GM21786 (cell line): Measurements from ENCODE around the gene CGREF1.
"Not testable (repeated sequence)": the region's sequence is repeated elsewhere in the genome, so short reads cannot be mapped to it uniquely, and the experiment has no call there.

Experiments used
- ATAC-seq: cut with Tn5 transposase; IDR thresholded peaks from one replicate; pipeline ENCODE4 v1.9.1; 2021; ENCODE audit not compliant: unreplicated experiment

The CGREF1 gene

DNA sequence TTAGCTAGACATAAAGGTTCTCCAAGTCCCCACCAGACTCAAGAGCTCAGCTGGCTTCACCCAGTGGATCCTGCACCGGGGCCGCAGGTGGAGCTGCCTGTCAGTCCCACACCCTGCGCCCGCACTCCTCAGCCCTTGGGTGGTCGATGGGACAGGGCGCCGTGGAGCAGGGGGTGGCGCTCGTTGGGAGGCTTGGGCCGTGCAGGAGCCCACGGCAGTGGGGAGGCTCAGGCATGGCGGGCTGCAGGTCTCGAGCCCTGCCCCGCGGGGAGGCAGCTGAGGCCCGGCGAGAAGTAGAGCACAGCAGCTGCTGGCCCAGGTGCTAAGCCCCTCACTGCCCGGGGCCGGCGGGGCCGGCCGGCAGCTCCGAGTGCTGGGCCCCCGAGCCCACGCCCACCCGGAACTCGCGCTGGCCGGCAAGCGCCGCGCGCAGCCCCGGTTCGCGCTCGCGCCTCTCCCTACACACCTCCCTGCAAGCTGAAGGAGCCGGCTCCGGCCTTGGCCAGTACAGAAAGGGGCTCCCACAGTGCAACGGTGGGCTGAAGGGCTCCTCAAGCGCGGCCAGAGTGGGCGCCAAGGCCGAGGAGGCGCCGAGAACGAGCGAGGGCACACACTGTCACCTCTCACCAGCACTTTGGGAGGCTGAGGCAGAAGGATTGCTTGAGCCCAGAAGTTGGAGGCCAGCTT, 7.4 kb downstream of the CGREF1 start:
- ATAC-seq, result not testable (repeated sequence)

- ATAC-seq, result not testable (repeated sequence)
These were observed 8.2 kb downstream of the CGREF1 start for GRCh38 chr2:27110603-27111352.

DNA sequence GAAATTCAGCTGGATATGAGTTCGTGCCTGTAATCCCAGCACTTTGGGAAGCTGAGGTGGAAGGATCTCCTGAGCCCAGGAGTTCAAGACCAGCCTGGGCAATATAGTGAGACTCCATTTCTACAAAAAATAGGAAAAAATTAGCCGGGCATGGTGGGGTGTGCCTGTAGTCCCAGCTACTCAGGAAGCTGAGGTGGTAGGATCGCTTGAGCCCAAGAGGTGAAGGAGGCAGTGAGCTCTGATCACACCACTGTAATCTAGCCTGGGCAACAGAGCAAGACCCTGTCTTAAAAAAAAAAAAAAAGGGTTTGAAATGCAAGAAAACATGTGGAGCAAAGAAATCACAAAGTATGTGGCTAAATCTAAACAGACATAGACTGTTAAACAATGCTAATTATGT, 9.8 kb downstream of the CGREF1 start:
- ATAC-seq, result no peak

DNA sequence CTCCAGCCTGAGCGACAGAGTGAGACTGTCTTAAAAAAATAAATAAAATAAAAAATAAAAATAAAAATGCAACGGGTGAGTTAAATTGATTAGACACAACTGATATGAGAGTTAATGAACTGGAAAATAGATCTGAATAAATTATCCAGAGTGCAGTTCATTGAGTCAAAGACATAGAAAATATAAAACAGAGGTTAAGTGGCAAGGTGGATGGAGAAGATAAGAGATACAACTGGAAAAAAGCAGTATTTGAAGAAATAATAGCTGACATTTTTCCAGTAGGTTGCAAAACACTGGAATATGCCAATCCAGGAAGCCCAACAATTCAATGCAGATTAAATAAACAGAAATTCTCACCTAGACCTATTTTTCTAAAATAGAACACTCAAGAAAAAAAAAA, 10.7 kb downstream of the CGREF1 start:
- ATAC-seq, result no peak

- no peak for ATAC-seq
These were observed 12.9 kb downstream of the CGREF1 start for GRCh38 chr2:27105981-27106380.

DNA sequence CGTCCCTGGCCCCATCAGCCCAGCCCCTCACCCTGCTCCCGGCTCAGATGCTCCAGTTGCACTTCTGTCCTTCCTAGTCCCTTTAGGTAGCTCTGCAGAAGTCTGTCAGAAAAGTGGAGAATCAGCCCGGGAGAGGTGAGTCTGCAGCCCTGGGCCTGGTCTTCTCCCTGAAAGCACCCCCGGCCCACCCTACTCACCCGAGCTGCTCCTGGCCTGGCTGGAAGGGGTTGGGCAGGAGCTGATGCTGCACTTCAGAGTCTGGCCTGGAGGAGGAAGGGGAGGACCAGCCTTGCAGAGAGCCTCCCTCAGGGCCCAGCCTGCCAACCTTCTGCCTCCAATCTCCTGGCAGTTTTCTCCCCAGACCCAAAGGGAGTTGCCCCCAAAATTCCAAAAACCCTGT, 16.6 kb downstream of the CGREF1 start:
- ATAC-seq, result no peak

DNA sequence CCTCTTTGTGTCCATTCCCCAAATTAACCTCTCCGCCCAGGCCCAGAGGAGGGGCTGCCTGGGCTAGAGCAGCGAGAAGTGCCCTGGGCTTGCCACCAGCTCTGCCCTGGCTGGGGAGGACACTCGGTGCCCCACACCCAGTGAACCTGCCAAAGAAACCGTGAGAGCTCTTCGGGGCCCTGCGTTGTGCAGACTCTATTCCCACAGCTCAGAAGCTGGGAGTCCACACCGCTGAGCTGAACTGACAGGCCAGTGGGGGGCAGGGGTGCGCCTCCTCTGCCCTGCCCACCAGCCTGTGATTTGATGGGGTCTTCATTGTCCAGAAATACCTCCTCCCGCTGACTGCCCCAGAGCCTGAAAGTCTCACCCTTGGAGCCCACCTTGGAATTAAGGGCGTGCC, 18.9 kb downstream of the CGREF1 start:
- no peak for ATAC-seq

DNA sequence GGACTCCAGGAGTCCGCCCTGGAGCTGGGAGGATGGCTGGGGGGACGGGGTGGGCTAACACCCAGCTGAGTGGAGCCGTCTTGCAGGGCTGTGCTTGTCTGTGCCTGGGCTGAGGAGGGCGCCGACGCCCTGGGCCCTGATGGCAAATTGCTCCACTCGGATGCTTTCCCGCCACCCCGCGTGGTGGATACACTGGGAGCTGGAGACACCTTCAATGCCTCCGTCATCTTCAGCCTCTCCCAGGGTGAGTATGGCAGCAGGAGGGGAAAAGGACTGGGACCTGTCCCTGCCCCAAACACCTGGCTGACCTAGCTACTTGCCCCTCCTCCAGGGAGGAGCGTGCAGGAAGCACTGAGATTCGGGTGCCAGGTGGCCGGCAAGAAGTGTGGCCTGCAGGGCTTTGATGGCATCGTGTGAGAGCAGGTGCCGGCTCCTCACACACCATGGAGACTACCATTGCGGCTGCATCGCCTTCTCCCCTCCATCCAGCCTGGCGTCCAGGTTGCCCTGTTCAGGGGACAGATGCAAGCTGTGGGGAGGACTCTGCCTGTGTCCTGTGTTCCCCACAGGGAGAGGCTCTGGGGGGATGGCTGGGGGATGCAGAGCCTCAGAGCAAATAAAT, 19.5 kb downstream of the CGREF1 start:
- no peak for ATAC-seq

DNA sequence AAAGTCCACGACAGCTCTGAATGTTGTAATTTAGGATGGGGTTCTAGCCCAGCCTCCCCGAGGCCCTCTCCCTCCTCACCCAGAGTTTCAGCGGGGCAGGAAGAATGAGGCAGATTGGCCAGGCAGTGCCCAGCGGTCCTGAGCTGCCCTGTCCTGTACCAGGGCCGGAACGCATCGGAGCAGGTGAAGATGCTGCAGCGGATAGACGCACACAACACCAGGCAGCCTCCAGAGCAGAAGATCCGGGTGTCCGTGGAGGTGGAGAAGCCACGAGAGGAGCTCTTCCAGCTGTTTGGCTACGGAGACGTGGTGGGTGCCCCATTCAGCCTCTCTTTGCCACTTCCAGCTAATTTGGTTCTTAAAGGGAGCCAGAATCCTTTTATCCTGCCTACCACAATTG, 21.6 kb downstream of the CGREF1 start:
- ATAC-seq, result no peak

DNA sequence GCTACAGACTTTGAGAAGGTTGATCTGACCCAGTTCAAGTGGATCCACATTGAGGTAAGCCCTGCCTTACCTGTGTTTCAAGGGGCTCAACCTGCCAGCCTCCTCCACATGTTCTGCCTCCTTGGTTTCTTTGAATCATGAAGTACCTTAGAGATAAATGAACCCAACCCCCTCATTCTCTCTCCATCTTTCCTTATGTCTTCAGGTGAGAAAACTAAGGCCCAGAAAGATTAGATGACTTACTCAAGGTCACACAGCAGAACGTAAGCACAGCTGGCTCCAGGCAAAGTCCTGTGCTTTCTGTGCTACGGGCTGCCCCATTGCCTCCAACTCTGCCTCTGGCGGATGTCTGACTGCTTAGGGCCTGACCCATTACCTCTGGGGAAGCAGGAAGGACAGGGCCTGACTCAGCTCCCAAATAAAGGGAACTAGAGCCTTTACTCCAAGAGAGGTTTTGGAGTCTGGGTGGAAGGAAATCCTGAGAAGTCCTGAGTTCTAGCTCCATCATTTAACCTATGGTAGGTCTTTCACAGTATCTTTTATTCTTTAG, 22.1 kb downstream of the CGREF1 start:
- ATAC-seq, result no peak

- no peak for ATAC-seq
These were observed 22.9 kb downstream of the CGREF1 start for GRCh38 chr2:27095745-27096651.

- no peak for ATAC-seq
These were observed 23.5 kb downstream of the CGREF1 start for GRCh38 chr2:27095427-27095744.

DNA sequence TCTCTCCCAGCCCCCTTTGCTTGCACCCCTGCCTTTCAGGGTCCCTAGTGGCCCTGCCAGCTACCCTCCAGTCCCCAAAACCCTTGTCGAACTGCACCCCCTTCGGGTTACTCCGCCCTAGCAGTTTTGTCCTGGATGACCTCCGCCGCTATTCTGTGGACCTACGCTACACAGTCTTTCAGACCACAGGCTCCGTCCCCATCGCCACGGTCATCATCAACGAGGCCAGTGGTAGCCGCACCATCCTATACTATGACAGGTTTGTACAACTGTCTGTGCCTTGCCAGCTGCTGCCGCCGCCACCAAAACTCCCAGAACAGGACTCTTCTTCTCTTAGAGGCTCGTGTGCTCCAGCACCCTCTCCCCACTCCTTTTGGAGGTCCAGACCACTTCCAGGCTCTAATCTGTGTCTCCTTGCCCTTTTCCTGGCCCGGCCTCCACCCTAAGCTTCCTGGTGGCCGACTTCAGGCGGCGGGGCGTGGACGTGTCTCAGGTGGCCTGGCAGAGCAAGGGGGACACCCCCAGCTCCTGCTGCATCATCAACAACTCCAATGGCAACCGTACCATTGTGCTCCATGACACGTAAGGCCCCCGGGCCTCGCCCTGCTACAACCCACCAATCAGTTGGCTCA, 24.5 kb downstream of the CGREF1 start:
- ATAC-seq, result no peak

DNA sequence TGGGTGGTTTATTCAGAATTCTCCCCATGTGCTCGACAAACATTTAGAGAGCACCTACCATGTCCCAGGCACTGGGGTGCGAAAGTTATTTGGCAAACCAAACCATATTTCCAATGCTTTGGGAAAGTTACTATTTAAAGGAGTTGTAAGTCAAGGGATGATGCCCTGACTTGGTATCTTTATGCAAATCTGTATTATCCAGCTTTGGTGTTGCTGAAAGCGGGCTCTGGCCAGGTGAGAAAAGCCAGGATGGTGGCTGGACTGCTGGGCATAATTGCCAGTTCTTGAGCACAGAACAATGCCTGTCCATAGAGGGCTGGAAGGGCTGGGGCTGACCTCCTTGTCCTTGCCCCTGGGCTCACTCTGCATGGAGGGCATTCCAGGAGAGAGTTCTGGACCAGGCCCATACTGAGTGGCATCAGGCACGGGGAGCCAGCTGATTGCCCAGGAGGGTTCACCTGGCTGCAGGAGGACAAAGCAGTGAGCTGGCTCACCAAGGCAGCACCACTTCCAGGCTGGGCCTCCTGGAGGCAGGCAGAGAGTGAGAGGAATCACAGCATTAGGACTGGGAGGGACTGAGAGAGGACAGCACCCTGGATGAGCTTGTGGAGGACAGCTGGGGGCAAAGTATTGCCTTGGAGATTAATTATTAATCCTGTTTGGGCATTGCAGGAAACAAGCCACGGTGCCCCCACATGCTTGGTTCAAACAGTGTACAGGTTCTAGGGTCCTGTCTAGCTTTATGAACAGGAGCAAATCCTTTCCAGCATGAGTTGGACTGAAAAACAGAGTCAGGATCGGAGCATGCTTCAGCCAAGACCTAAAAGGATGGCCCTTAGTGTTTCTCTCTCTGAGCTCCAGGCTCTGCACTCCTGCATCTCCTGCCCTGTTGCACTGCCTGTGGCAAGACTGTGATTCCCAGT, 25.2 kb downstream of the CGREF1 start:
- ATAC-seq, result no peak

- no peak for ATAC-seq
These were observed 26.1 kb downstream of the CGREF1 start for GRCh38 chr2:27092696-27093429.

DNA sequence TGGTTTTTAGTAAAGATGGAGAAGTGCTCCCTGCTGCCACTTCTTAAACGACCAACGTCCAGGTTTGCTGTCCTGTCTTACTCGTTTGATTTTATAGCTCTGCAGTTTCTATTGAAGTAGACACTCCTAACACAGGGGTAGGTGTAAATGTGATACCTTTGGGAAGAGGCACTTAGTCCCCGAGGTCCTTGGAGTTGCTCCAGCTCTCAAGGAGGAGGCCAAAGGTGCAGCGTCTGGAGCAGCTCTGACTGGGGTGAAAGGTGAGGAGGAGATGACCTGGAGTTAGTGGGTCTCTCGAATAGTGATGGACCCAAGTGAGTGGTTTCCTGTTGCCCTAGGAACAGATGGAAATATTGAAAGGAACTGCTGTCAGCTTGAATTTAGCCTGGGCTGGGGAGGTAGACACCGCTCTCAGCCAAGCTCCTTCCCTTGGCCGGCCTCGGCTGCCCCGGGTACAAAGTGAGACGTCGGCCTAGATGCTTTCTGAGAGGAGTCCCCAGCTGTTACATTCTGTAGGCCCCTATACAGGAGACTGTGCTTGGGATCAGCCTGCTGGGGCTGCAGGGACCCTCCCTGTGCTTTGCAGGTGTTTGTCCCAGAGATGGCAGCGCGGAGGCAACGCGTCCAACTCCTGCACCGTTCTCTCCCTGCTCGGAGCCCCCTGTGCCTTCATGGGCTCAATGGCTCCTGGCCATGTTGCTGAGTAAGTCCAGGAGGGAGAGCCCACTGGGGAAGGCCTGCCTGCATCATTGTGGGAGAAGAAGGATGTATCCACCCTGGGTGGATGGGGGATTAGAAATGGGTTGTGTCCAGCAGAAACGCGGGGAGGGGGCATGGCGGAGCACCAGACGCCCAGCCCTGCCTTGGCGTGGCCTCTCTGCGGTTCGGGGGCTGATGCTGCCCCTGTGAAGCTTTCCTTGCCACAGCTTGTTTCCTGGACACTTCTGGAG, 26.9 kb downstream of the CGREF1 start:
- ATAC-seq, result no peak

DNA sequence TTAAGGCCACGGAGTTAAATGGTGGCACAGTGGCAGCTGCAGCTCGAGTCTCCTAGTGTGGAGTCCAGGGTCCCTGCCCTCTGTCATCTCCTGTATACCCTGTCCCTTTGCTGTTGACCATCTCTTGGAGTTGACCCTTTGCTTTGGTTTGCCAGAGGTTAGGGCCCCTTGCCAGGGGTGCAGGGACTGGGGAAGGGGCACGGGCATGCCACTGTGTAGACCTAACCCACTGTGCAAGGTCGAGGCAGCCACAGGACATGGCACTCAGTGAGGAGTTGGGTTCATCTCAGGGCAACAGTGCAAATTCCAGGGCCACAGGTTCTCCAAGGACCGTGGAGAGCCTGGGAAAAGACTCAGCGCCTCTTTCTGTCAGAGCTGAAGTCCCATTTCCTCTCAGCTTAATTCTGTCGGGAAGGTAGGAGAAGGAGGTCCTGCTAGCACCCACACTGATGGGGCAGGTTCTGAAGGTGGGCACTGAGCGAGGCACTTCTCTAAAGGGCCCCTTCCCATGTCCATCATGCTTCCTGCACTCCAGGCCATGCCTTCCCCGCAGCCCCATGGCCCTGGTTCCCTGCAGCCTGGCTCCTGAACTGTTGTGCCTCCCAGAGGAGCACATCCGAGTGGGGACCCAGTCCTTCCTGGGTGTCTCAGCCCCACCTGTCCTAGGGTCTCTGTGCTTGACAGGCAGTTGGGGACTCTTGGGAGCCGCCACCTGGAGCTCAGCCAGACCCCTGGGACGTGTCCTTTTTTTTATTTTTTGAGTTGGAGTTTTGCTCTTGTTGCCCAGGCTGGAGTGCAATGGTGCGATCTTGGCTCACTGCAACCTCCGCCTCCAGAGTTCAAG, 29.6 kb downstream of the CGREF1 start:
- no peak for ATAC-seq
